ENCODE measurements around the gene NRXN3.
"Not testable (repeated sequence)": the region's sequence is repeated elsewhere in the genome, so short reads cannot be mapped to it uniquely, and the experiment has no call there.

The NRXN3 gene

GRCh38 chr14:79017561-79017960 lies 847.4 kb downstream of the NRXN3 start:
- H3K4me3 ChIP-seq (ENCODE audit: low read depth, low read length), result no peak overlapping the region
- no peak for DNase-seq (ENCODE audit: low read depth)
- no peak for TF ChIP-seq CTCF (IDR thresholded peaks at IDR 0.05; ENCODE audit: low read depth, low read length, missing control alignments)

GRCh38 chr14:79018836-79019235 lies 848.7 kb downstream of the NRXN3 start:
- DNase-seq (ENCODE audit: low read depth), result no peak
- no peak overlapping the region for H3K4me3 ChIP-seq (ENCODE audit: low read depth, low read length)
- no peak for TF ChIP-seq CTCF (IDR thresholded peaks at IDR 0.05; ENCODE audit: low read depth, low read length, missing control alignments)

- not testable (repeated sequence) for DNase-seq (ENCODE audit: low read depth); H3K4me3 ChIP-seq (ENCODE audit: low read depth, low read length)
Observed at GRCh38 chr14:79019898-79020297, 849.7 kb downstream of the NRXN3 start.

- TF ChIP-seq CTCF (IDR thresholded peaks at IDR 0.05; ENCODE audit: low read depth, low read length, missing control alignments), result no peak
- no peak for DNase-seq (ENCODE audit: low read depth)
Observed at GRCh38 chr14:79021766-79022165, 851.6 kb downstream of the NRXN3 start.

GRCh38 chr14:79027138-79027537 lies 857.0 kb downstream of the NRXN3 start:
- DNase-seq (ENCODE audit: low read depth), result no peak
- no peak for TF ChIP-seq CTCF (IDR thresholded peaks at IDR 0.05; ENCODE audit: low read depth, low read length, missing control alignments)
- H3K4me3 ChIP-seq (ENCODE audit: low read depth, low read length), result no peak overlapping the region

More at GRCh38 chr14:79021766-79022165, 851.6 kb downstream of the NRXN3 start:
- H3K4me3 ChIP-seq (ENCODE audit: low read depth, low read length), result no peak overlapping the region

GRCh38 chr14:79028281-79028680 lies 858.1 kb downstream of the NRXN3 start:
- no peak for DNase-seq (ENCODE audit: low read depth)
- TF ChIP-seq CTCF (IDR thresholded peaks at IDR 0.05; ENCODE audit: low read depth, low read length, missing control alignments), result no peak
- no peak overlapping the region for H3K4me3 ChIP-seq (ENCODE audit: low read depth, low read length)

- TF ChIP-seq CTCF (IDR thresholded peaks at IDR 0.05; ENCODE audit: low read depth, low read length, missing control alignments), result no peak
- no peak for DNase-seq (ENCODE audit: low read depth)
- H3K4me3 ChIP-seq (ENCODE audit: low read depth, low read length), result no peak overlapping the region
Observed at GRCh38 chr14:79036441-79036840, 866.3 kb downstream of the NRXN3 start.

GRCh38 chr14:79037106-79037505 lies 866.9 kb downstream of the NRXN3 start:
- H3K4me3 ChIP-seq (ENCODE audit: low read depth, low read length), result no peak overlapping the region
- no peak for DNase-seq (ENCODE audit: low read depth)
- no peak for TF ChIP-seq CTCF (IDR thresholded peaks at IDR 0.05; ENCODE audit: low read depth, low read length, missing control alignments)
